OCI-LY3 (cell line): Measurements from ENCODE around the gene ROCK2.

Experiments
- H2AFZ ChIP-seq: fragments of 200-600, 300-600 bp; shearing (Covaris generic); 2 replicates; pipeline ENCODE4 v1.6.0; 2014; ENCODE audit warnings: antibody characterized with exemption, low read depth, low read length
- H3K27ac ChIP-seq: fragments of 200-600, 300-600 bp; sonication (generic); 2 replicates; pipeline ENCODE4 v1.5.1; 2014; ENCODE audit warnings: mild to moderate bottlenecking, low read length, moderate library complexity, mixed read lengths
- H3K27me3 ChIP-seq: fragments of 200-600, 300-600 bp; sonication (generic); 2 replicates; pipeline ENCODE4 v1.6.1; 2014; ENCODE audit warnings: low read depth, low read length, mixed read lengths
- H3K36me3 ChIP-seq: fragments of 200-600, 300-600 bp; sonication (generic); replicated peaks from 2 replicates; pipeline ENCODE3; 2014; ENCODE audit warnings: low read depth, low read length, mixed read lengths
- H3K4me1 ChIP-seq: fragments of 300-600, 200-600 bp; sonication (generic); 2 replicates; pipeline ENCODE4 v1.6.1; 2014; ENCODE audit warnings: low read length, mixed read lengths
- H3K4me2 ChIP-seq: fragments of 200-600, 300-600 bp; sonication (generic); 2 replicates; pipeline ENCODE4 v1.6.1; 2014; ENCODE audit warnings: low read length, mixed read lengths
- H3K4me3 ChIP-seq: fragments of 300-600, 200-600 bp; sonication (generic); 2 replicates; pipeline ENCODE4 v1.5.1; 2014; ENCODE audit warnings: antibody characterized with exemption, mild to moderate bottlenecking, low read length, moderate library complexity
- H3K79me2 ChIP-seq: fragments of 300-600, 200-600 bp; shearing (Covaris generic); 2 replicates; pipeline ENCODE4 v1.6.1; 2014; ENCODE audit warnings: mild to moderate bottlenecking, low read length, mixed read lengths
- H3K9ac ChIP-seq: fragments of 300-600, 200-600 bp; shearing (Covaris generic); 2 replicates; pipeline ENCODE4 v1.6.0; 2014; ENCODE audit warnings: mild to moderate bottlenecking, low read length, moderate library complexity
- H3K9me3 ChIP-seq: fragments of 200-600, 300-600 bp; shearing (Covaris generic); 2 replicates; pipeline ENCODE4 v1.6.1; 2014; ENCODE audit warnings: low read length, mixed read lengths; ENCODE audit not compliant: insufficient read depth
- H4K20me1 ChIP-seq: fragments of 200-600, 300-600 bp; sonication (generic); 2 replicates; pipeline ENCODE4 v1.6.1; 2016; ENCODE audit warnings: low read length, mixed read lengths; ENCODE audit not compliant: insufficient read depth
- EZH2phosphoT487 ChIP-seq: fragments of 200-600 bp; shearing (Covaris generic); IDR thresholded peaks from 2 replicates; pipeline ENCODE4 v1.6.1; 2018; ENCODE audit warnings: antibody characterized with exemption, mixed run types, low read depth
- TF ChIP-seq, protein P1 (sequence below): fragments of 200-600, 300-600 bp; sonication (generic); IDR thresholded peaks from 2 replicates; pipeline ENCODE4 v1.5.1; 2014; ENCODE audit warnings: antibody characterized with exemption, low read length, low read depth

Gene ROCK2

DNA sequence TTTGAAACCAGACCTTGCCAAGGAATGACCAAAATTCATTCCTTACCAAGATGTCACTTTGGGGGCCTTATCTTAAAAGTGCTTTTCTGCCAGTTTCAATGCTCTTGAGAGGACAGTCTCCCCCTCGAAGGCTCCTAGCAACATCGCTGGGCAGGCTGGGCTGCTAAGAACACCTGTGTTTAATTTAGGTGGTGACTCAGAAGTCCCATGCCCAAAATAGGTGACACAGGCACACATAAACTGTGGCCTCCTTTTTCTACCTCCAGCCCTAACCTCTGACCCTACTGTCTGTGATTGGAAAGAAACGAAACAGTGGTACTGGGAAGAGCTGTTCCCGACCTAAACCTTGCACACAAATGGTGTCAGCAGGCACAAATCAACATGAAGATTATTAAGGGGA lies 28.7 kb upstream of the ROCK2 start:
- Histone ChIP-seq H3K79me2 (no peaks in the 10 kb centered on the region), H3K4me2 (no peak overlapping the region), H3K27ac (no peak overlapping the region), H3K9me3 (no peaks in the 10 kb centered on the region), H3K9ac (no peak overlapping the region), H3K36me3 (no peaks in the 10 kb centered on the region), H4K20me1 (no peaks in the 10 kb centered on the region), H3K27me3 (peaks cover 23% of the 10 kb centered on the region), H2AFZ (no peak overlapping the region), H3K4me1 (peaks cover 22% of the 10 kb centered on the region), H3K4me3 (no peak overlapping the region)
- TF ChIP-seq, protein P1, sequence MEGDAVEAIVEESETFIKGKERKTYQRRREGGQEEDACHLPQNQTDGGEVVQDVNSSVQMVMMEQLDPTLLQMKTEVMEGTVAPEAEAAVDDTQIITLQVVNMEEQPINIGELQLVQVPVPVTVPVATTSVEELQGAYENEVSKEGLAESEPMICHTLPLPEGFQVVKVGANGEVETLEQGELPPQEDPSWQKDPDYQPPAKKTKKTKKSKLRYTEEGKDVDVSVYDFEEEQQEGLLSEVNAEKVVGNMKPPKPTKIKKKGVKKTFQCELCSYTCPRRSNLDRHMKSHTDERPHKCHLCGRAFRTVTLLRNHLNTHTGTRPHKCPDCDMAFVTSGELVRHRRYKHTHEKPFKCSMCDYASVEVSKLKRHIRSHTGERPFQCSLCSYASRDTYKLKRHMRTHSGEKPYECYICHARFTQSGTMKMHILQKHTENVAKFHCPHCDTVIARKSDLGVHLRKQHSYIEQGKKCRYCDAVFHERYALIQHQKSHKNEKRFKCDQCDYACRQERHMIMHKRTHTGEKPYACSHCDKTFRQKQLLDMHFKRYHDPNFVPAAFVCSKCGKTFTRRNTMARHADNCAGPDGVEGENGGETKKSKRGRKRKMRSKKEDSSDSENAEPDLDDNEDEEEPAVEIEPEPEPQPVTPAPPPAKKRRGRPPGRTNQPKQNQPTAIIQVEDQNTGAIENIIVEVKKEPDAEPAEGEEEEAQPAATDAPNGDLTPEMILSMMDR: no peak
- no peak for TF ChIP-seq EZH2phosphoT487

DNA sequence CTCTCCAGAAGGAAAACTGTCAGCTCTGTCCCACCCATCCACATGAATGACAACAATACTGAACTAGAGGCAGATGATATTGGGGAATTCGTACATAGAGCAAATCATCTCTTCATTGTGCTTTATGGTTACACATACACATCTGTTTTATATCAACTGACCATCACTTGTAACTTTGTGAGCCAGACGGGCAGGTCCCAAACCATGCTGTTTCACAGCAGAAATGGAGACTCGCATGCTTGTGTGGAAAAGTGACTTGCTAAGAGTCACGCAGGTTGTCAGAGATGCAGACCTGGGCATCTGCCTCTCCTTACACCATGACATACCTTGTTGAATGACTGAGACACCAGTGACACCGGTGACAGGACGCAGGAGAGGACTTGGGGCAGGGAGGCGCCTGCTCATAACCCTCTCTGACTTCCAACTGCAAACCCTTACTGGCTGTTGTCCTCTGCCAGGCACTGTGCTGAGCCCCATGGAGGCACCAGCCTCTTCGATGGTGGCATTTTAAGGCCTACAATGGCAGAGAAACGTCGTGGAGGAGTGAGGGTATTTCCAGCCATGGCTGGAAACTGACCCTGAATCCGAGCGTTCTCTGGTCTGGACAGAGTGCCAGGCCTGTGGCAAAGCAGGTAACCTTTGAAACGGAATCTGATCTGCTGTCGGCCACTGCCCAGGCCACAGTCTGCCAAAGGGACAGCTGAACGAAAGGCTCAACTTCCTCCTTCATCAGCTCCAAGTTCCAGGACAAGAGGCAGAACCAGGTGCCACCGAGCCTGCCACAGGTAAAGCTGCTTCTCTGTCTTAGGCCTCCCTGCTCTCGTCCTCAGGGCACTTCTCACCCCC lies 26.9 kb upstream of the ROCK2 start:
- Histone ChIP-seq H3K4me3 (no peak overlapping the region), H3K4me1 (peaks cover 14% of the 10 kb centered on the region), H3K27me3 (peaks cover 22% of the 10 kb centered on the region), H3K27ac (no peak overlapping the region), H3K9ac (no peak overlapping the region), H4K20me1 (no peaks in the 10 kb centered on the region), H3K36me3 (no peaks in the 10 kb centered on the region), H3K4me2 (no peak overlapping the region), H2AFZ (no peak overlapping the region), H3K79me2 (no peaks in the 10 kb centered on the region), H3K9me3 (no peaks in the 10 kb centered on the region)
- no peak for TF ChIP-seq EZH2phosphoT487
- TF ChIP-seq, protein P1: no peak

GRCh38 chr2:11370377-11371091 lies 26.1 kb upstream of the ROCK2 start:
- H3K9me3 ChIP-seq: no peaks in the 10 kb centered on the region
- no peak overlapping the region for H3K4me2 ChIP-seq
- no peaks in the 10 kb centered on the region for H4K20me1 ChIP-seq
- H3K27ac ChIP-seq: no peak overlapping the region
- H3K9ac ChIP-seq: no peak overlapping the region
- H3K4me3 ChIP-seq: no peak overlapping the region
- H3K27me3 ChIP-seq: peaks cover 17% of the 10 kb centered on the region
- peaks cover 14% of the 10 kb centered on the region for H3K4me1 ChIP-seq
- TF ChIP-seq EZH2phosphoT487: no peak
- TF ChIP-seq, protein P1: no peak
- no peaks in the 10 kb centered on the region for H3K79me2 ChIP-seq
- no peak overlapping the region for H2AFZ ChIP-seq
- no peaks in the 10 kb centered on the region for H3K36me3 ChIP-seq

GRCh38 chr2:11368059-11368572 lies 23.7 kb upstream of the ROCK2 start:
- no peak for TF ChIP-seq EZH2phosphoT487
- 0 out of 2 replicates have a peak, but pooled peaks cover under 1% of the 10 kb centered on the region for H3K4me1 ChIP-seq
- no peaks in the 10 kb centered on the region for H3K9me3 ChIP-seq
- H3K27me3 ChIP-seq: peaks cover 12% of the 10 kb centered on the region
- H4K20me1 ChIP-seq: no peaks in the 10 kb centered on the region
- H3K36me3 ChIP-seq: no peaks in the 10 kb centered on the region
- no peak overlapping the region for H3K4me3 ChIP-seq
- H3K4me2 ChIP-seq: no peak overlapping the region
- H3K27ac ChIP-seq: no peak overlapping the region
- H2AFZ ChIP-seq: no peak overlapping the region
- no peak overlapping the region for H3K9ac ChIP-seq
- no peaks in the 10 kb centered on the region for H3K79me2 ChIP-seq
